Measurements from ENCODE around the gene DLG2.

GRCh38 chr11:84345027-84345426, 1282.1 kb downstream of the DLG2 start:
- TF ChIP-seq, protein P1, sequence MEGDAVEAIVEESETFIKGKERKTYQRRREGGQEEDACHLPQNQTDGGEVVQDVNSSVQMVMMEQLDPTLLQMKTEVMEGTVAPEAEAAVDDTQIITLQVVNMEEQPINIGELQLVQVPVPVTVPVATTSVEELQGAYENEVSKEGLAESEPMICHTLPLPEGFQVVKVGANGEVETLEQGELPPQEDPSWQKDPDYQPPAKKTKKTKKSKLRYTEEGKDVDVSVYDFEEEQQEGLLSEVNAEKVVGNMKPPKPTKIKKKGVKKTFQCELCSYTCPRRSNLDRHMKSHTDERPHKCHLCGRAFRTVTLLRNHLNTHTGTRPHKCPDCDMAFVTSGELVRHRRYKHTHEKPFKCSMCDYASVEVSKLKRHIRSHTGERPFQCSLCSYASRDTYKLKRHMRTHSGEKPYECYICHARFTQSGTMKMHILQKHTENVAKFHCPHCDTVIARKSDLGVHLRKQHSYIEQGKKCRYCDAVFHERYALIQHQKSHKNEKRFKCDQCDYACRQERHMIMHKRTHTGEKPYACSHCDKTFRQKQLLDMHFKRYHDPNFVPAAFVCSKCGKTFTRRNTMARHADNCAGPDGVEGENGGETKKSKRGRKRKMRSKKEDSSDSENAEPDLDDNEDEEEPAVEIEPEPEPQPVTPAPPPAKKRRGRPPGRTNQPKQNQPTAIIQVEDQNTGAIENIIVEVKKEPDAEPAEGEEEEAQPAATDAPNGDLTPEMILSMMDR (IDR thresholded peaks at IDR 0.05) = no peak
- TF ChIP-seq POLR2A (IDR thresholded peaks at IDR 0.05) (no peak), EP300 (IDR thresholded peaks at IDR 0.05) (no peak)

Data from tibial nerve (tissue), 4 donors.